Measurements from ENCODE around the gene APOM.

Gene APOM

DNA sequence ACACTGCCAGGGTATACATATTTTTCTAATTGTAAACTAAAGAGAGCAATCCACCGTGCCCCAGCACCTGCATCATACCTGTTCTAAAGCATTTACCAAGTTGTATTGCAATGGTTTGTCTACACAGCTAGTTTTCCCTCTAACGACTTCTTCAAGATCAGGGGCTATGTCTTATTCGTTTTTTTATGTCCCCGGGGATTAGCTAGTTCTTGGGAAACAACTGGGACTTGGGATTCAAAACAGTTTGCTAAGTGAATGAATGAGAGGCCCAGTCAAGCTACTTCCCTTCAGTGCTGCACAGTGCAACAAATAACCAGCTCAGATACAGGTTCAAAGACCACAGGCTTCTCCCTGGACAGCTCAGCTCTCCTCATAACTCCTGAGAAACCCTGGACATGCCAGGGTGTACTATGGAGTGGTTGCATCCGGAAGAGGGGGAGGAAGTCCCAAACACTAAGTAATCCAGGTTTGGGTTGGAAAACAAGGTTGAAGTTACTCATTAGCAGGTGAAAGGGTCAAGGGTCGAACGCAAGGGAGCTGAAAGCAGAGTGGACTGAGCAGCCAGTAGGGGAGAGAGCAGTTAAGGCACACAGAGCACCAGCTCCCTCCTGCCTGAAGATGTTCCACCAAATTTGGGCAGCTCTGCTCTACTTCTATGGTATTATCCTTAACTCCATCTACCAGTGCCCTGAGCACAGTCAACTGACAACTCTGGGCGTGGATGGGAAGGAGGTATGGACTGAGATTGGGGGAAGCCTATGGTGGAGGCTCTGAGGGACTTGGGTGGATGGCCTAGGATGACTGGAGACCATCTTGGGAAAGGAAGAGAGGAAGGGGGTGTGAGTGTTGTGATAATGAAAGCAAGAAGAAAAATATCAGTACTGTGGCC, at the start of gene APOM:
Gene APOM (plus strand): TSS at position 546 of the 889 bp plus-strand sequence. CDS start 73 bp downstream, at position 619.
- DNase-seq: no peak
- in situ Hi-C loops (cut with HindIII; ENCODE audit: low pct_ligation_motif_present, low pct_unique_long_range_greater_than_20kb, low sequenced_read_pairs): no loop called here

DNA sequence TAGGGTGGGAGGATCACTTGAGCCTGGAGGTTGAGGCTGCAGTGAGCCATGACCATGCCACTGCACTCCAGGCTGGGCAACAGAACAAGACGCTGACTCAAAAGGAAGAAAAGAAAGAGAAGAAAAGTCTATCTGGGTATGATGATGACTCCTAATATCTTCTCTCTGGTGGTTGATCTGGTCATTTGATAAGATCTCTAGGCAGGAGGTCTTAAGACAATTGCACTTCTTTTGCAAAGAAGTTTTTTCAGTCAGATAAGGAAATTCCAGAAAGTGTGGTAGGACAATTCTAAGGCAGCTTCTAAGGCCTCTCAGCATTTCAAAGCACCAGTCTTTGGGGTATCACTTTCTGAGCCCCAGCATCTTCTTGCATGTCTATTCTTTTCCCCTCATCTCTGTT, 48.4 kb upstream of the APOM start:
- no peak for DNase-seq
- in situ Hi-C loops (cut with HindIII; ENCODE audit: low pct_ligation_motif_present, low pct_unique_long_range_greater_than_20kb, low sequenced_read_pairs): no loop called here

DNA sequence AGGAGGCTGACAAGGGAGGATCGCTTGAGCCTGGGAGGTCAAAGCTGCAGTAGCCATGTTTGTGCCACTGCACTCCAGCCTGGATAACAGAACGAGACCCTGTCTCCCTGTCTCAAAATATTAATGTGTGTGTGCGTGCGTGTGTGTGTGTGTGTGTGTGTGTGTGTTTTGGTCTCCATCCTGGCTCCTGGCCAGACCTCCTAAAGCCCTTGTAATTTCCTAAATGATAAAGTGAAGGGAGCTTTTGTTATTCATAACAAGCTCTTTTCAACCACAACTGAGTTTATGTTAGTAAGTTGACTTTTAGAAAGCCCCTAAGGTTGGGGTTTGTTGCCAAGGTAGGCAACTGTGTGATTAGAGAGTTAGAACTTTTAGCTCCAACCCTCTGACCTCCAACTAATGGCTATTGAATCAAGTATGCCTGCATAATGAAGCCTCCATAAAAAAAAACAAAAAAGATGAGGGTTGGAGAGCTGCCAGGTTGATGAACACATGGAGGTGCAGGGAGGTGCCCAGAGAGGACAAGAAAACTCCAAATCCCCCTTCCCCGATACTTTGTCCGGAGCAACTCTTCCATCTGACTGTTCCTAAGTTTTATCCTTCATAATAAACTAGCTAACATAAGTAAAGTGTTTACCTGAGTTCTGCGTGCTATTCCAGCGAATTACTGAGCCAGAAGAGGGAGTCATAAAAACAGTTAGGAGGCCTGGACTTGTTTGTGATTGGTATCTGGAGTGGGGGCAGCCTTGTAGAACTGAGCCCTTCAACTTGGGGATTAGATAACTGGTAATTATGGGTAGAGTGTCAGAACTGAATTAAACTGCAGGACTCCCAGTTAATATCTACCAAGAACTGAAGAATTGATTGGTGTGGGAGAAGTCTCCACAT, 45.9 kb upstream of the APOM start:
- in situ Hi-C loops (cut with HindIII; ENCODE audit: low pct_ligation_motif_present, low pct_unique_long_range_greater_than_20kb, low sequenced_read_pairs): no loop called here
- no peak for DNase-seq

DNA sequence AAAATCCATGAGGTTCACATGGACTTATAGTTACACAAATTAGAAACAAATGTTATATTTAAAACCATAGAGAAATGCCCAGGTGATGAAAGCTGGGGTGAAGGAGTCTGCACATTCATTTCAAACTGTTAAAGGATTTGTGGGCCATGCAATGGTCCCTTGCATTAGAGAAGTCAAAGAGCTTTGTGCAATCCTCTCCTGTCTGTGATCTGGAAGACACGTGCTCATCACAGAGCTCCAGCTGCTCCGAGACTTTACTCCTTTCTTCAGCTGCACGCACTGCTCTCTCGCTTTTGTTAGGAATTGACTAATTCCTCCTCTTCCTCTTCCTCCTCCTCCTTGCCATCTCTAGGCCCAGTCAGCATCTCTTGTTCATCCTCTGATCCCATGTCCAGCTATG, 44.7 kb upstream of the APOM start:
- in situ Hi-C loops (cut with HindIII; ENCODE audit: low pct_ligation_motif_present, low pct_unique_long_range_greater_than_20kb, low sequenced_read_pairs): no loop called here

DNA sequence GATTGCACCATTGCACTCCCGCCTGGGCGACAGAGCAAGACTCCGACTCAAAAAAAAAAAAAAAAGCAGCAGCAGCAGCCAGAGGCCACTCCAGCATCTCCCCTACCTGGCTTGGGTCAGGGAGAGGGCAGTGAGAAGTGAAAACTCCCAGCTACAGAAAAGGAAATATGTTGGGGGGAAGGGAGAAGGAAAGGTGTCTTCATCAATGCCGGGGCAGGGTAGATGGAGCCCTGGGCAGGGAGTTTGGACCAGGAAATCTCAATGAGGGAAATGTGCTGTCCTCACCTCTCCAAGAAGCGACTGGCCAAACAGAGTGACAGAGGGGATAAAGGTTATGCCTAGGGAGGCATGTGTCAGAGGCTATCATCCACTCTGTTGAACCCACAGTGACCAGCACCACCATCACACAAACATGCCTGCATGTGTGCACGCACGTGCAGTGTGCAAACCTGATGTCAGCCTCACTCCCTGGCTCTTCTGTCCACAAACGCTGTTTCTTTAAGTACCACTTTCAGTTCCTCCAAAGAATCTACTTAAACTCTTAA, 41.5 kb upstream of the APOM start:
- in situ Hi-C loops (cut with HindIII; ENCODE audit: low pct_ligation_motif_present, low pct_unique_long_range_greater_than_20kb, low sequenced_read_pairs): no loop called here
- DNase-seq: no peak

More for the DNA sequence above, 44.7 kb upstream of the APOM start:
- no peak for DNase-seq

DNA sequence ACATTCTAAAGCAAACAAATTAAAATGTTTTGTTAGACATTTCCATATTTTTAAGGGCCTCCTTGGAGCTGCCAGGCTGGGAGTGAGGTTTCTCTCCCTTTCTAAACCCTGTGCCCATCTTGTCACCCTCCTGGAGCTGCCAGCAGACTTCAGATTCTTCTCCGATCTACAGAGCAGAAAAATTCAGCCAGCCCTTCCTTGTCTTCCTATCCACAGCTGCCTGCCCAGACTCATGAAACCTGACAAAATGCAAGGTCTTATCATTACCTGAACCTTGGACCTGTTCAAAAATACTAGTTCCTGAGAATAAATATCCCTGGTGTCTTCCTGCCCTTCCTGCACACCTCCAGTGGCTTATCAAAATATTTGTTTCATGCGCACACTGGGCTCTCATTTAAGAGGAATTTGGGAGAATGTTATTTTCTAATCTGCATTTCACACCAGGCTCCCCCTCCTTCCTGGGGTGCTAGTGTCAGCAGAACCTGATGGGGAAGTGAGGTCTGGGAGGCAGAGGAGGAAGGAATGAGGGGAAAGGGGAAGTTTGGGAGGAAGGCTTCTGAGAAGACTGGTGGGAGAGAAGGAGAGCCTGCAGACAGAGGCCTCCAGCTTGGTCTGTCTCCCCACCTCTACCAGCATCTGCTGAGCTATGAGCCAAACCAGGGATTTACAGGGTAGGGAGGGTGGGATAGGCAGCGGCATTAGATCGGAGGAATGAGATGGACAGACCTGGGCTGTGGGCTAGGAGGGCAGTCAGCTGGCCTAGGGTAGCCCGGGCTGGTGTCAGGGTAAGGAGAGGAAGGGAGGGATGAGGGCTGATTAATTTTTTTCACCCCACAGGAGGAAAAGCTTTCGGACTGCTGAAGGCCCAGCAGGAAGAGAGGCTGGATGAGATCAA, 40.8 kb upstream of the APOM start, which contains the start of gene AIF1:
Gene AIF1 (plus strand): TSS at position 551 of the 895 bp plus-strand sequence. CDS start 96 bp downstream, at position 647.
- DNase-seq: no peak
- in situ Hi-C loops (cut with HindIII; ENCODE audit: low pct_ligation_motif_present, low pct_unique_long_range_greater_than_20kb, low sequenced_read_pairs): no loop called here

DNA sequence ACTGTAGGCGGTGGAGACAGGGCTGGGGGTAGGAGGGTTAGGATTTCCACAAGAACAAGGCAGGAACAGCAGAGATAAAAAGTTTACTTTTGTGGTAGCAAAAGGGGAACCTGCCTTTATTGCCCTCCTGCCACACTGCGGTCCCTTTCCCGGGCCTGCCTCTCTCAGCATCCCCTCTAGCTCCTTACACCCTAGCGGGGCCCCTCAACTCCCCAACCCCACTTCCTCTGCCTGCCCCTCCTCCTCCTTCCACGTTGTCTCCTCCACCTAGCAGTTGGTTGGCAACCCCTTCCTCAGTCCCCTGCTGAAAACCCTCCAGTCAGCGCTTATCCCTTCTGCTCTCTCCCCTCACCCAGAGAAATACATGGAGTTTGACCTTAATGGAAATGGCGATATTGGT, 39.9 kb upstream of the APOM start:
- in situ Hi-C loops (cut with HindIII; ENCODE audit: low pct_ligation_motif_present, low pct_unique_long_range_greater_than_20kb, low sequenced_read_pairs): no loop called here
- DNase-seq: no peak

DNA sequence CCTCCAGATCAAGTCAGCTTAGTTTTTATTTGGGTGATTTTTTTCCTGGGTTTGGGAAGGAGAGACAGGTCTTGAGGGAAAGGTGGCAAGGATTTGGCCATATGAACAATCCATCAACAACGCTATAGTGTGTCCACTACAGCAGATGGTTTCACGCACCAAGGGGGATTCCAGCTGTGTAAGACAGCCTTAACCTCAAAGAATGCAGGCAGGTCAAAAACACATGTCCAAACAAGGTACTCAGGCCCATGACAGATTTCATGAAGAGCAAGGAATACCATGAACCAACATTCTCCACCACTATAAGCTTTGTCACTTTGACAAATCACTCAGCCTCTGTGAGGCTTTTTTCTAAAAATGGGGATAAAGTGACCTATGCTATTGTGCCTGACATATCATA, 38.7 kb upstream of the APOM start:
- no peak for DNase-seq
- in situ Hi-C loops (cut with HindIII; ENCODE audit: low pct_ligation_motif_present, low pct_unique_long_range_greater_than_20kb, low sequenced_read_pairs): no loop called here

DNA sequence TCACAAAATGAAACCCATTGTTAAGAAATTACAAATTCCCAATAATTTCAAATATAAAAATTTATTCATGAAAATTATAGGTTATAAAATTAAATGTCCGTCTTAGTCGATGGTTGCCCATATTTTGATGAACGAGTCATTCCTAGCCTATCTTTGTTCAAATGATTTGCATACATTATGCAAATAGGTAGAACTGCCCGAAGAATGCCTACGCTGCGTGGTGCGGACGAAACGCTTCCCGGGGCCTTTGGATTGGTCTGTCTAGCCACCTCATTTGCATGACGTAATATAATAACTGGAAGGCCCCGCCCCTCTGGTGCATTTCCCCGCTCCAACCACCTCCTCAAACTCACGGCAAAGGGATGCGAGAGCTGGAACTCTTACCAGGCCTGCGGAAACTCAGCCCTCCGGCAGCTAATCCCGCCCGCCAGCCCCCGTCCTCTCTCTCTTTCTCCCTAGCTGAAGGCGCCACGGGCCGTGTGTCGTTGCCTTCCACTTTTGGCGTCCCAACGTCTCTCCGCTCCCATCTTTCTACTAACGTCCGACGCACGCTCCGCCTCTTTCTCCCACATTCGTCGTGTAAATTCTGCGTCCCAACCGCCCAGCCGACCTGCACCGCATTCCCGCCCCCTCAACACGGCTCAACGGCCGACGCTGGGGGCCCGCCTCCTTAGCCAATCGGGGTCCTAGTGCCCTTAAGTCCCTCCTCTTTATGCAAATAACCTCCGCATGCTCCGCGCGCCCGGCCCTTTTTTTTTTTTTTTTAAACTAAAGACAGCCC, 35.7 kb upstream of the APOM start:
- in situ Hi-C loops (cut with HindIII; ENCODE audit: low pct_ligation_motif_present, low pct_unique_long_range_greater_than_20kb, low sequenced_read_pairs): no loop called here
- DNase-seq: peak; percentile 97

DNA sequence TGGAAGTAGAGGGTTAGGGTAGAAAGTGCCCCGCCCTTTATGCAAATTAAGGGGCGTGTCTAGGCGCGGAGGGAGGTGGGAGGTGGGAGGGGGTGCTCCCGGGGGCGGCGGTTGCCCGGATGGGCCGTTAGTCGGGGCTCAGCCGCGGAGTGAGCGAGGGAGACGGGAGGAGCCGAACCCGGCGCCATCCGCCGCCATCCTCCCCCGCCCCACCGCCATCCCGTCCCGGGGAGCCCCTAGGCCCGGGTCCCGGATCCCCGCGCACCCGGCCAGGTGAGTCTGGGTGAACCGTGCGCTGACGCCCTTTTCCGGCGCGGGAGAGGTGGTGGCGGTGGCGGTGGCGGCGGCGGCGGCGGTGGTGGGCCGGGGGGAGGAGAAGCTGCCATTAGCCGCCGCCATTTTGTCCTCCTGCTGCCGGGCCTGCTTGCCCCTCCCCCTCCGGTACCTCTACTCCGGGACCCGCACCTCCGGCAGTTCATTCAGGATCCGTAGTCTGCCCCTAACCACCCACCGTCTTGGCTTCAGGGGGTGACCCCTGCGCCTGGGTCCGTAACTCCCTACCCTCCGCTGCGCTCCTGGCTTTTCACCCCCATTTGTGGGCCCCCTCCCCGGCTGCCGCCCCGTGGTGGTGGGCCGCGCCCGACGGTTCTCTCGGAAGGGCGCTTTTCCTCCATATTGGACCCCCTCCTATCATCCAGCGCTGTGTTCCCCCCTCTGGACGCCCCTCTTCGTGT, 34.9 kb upstream of the APOM start, which contains the start of gene PRRC2A:
Gene PRRC2A (plus strand): TSS at position 130 of the 734 bp plus-strand sequence. CDS start 2,075 bp downstream, outside the sequence.
- DNase-seq: peak; percentile 62
- in situ Hi-C loops (cut with HindIII; ENCODE audit: low pct_ligation_motif_present, low pct_unique_long_range_greater_than_20kb, low sequenced_read_pairs): no loop called here

DNA sequence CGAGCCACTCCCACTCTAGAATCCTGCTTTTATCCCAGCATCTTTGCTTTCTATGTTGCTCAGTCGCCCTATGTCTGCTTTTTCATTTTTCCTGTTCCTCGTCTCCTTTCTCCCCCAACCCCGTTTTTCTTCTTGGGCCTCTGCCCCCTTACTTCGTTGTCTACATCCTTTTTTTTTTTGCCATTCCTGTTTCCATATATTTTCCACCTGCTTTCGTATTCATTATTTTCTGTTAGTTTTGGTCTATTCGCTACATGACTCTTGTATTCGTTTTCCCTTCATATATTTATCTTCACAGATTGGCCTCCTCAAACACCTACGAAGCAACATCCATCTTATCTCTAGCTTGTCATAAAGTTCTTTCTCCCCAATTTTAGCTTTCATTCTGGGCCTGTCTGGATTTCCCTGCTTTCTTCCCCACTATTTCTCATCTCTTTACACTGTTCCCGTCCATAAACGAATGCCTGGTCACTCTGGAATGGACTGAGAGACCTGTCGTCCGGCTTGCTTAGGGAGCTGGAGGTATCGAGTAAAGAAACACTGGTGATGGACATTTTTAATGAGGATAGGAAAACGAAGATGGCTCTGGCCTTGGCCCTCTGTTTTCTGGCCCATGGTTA, 34.3 kb upstream of the APOM start:
- in situ Hi-C loops (cut with HindIII; ENCODE audit: low pct_ligation_motif_present, low pct_unique_long_range_greater_than_20kb, low sequenced_read_pairs): no loop called here
- no peak for DNase-seq

DNA sequence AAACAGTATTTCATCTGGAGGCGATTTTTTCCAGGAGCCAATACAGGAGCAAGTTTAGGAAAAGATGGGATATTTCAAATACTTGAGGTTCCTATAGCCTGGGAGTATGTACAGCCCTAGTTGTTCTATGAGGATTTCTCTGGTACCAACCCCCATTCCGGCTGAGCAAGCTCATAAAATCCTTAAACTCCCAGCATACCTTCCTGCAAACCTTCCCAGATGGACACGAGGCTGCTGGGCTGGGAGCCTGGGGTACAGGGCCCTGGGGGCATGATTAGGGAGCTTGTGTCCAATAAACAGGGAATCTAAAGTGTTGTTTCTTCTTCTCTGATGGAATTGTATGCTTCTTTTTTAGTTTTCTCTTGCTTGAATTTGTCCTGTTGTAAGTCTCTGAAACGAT, 33.7 kb upstream of the APOM start:
- in situ Hi-C loops (cut with HindIII; ENCODE audit: low pct_ligation_motif_present, low pct_unique_long_range_greater_than_20kb, low sequenced_read_pairs): no loop called here
- no peak for DNase-seq

DNA sequence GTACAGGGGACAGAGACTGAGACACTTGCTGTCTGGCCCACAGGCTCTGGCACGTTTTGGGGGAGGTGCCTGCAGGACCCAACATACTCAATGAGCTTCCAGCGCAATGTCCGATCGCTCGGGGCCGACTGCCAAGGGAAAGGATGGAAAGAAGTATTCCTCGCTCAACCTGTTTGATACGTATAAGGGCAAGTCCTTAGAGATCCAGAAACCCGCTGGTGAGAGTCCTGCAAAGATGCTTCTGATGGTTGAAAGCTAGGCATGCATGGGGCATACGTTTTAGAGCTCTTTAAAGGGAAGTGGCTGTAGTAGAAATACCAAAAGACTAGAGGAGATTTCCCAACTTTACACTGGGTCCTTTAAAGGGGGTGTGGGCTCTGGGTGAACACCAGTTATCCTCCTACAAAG, 33.0 kb upstream of the APOM start:
- in situ Hi-C loops (cut with HindIII; ENCODE audit: low pct_ligation_motif_present, low pct_unique_long_range_greater_than_20kb, low sequenced_read_pairs): no loop called here
- DNase-seq: no peak

DNA sequence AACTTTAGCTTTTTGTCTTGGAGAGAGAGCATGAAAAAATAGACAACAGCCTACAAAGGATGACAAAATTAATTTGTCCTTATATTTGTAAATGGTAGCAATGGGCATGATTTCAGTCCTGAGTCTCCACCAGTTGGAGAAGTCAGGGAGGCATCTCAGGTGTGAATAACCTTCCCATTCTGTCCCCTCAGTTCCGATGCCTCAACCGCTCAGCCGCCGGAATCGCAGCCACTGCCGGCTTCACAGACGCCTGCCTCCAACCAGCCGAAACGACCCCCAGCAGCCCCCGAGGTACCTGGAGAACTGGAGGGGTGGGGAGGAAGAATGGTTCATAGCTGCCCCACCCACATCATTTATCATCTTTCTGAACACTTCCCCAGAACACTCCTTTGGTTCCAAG, 31.6 kb upstream of the APOM start:
- no peak for DNase-seq
- in situ Hi-C loops (cut with HindIII; ENCODE audit: low pct_ligation_motif_present, low pct_unique_long_range_greater_than_20kb, low sequenced_read_pairs): no loop called here

DNA sequence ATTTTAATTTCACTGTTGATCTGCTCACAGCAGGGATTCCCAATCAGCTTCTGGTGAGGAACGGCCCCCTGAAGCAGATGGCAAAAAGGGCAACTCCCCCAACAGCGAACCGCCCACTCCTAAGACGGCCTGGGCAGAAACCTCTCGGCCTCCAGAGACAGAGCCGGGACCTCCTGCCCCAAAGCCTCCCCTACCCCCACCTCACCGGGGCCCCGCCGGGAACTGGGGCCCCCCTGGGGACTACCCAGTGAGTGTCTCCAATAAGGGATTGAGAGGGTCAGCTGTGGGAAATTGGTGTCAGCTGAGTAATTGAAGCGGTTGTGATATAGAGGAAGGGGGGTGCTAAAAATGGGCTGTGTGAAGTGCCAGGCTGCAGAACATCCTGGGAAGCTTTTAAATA, 28.7 kb upstream of the APOM start:
- in situ Hi-C loops (cut with HindIII; ENCODE audit: low pct_ligation_motif_present, low pct_unique_long_range_greater_than_20kb, low sequenced_read_pairs): no loop called here
- no peak for DNase-seq

DNA sequence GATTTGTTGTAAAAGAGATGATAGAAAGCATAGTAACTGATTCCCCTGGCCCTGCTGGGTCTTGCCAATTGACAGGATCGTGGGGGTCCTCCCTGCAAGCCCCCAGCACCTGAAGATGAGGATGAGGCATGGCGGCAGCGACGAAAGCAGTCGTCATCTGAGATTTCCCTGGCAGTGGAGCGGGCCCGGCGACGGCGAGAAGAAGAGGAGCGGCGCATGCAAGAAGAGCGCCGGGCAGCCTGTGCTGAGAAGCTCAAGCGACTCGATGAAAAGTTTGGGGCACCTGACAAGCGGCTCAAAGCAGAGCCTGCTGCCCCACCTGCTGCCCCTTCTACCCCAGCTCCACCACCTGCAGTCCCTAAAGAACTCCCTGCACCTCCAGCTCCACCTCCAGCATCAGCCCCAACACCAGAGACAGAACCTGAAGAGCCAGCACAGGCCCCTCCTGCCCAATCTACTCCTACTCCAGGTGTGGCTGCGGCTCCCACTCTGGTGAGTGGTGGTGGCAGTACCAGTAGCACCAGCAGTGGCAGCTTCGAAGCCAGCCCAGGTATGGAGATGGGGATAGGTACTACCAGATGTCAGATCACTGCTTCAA, 27.9 kb upstream of the APOM start:
- no peak for DNase-seq
- in situ Hi-C loops (cut with HindIII; ENCODE audit: low pct_ligation_motif_present, low pct_unique_long_range_greater_than_20kb, low sequenced_read_pairs): no loop called here

Measured in ACHN (cell line).